Gastrocnemius medialis (tissue), 4 donors: Measurements from ENCODE around the gene INPP5A. TPM values are rescaled to one million over a fixed set of nuclear protein-coding genes. Genes with fewer than 3 reads are reported as not detected.
A peak's percentile ranks its signal among the peaks of the same experiment; 100 is the strongest.

Source experiments
- ATAC-seq, 2 donors: fragments of 150-250 bp; one replicate each; pipeline ENCODE4 v1.9.1; 2016
- DNase-seq, 2 donors: peaks; one replicate each; pipeline ENCODE4 v3.0.0-alpha.2; 2019
- H3K27ac ChIP-seq, 4 donors: fragments of 200-600 bp; sonication (generic); 1 replicate in 1 of 4; 2 replicates in 3 of 4; pipeline ENCODE4 v1.5.1; 2016 to 2018; ENCODE audit warnings: mild to moderate bottlenecking in 2 of 4, moderate library complexity in 1 of 4
- H3K27me3 ChIP-seq, 3 donors: fragments of 200-600 bp; sonication (generic) in 2 of 3; 1 replicate in 1 of 3; 2 replicates in 2 of 3; pipeline versions ENCODE4 v1.5.1 to v1.6.0; 2016 to 2019; ENCODE audit warnings: mild to moderate bottlenecking in 1 of 3, moderate library complexity in 1 of 3
- H3K36me3 ChIP-seq, 2 donors: fragments of 200-600 bp; sonication (generic) in 1 of 2; one replicate each; pipeline ENCODE4 v1.5.1; 2017 to 2018
- H3K4me1 ChIP-seq, 2 donors: fragments of 200-600 bp; sonication (generic) in 1 of 2; one replicate each; pipeline ENCODE4 v1.5.1; 2016 to 2017; ENCODE audit warnings: mild to moderate bottlenecking in 2 of 2
- H3K4me3 ChIP-seq, 4 donors: fragments of 200-600 bp; sonication (generic) in 3 of 4; 1 replicate in 1 of 4; 2 replicates in 3 of 4; pipeline ENCODE4 v1.5.1; 2016 to 2019; ENCODE audit warnings: mild to moderate bottlenecking in 2 of 4
- H3K9me3 ChIP-seq, 3 donors: fragments of 200-600 bp; sonication (generic) in 2 of 3; 1 replicate in 1 of 3; 2 replicates in 2 of 3; pipeline ENCODE4 v1.5.1; 2016 to 2019
- POLR2A ChIP-seq, 2 donors: fragments of 450-650 bp; IDR thresholded peaks; one replicate each; pipeline ENCODE4 v1.6.1; 2017; ENCODE audit warnings: antibody characterized with exemption in 2 of 2, mild to moderate bottlenecking in 2 of 2, moderate library complexity in 2 of 2
- in situ Hi-C, 4 donors: fragments of 200-750 bp; cut with MboI; loops; one replicate each; pipeline versions ENCODE4 v1.15.0 to v1.8.0; 2017; ENCODE audit warnings: low sequenced_read_pairs in 4 of 4
- intact Hi-C: fragments of 100-400 bp; cut with DNase I; formaldehyde crosslinking; loops from one replicate; pipeline ENCODE4 v1.15.1; 2023; ENCODE audit warnings: low total_unique reads
- total RNA-seq, 4 donors: library from RNA; depleted of rRNA; stranded (reverse); fragments of >200 nt; gene quantifications; one replicate each; pipeline versions ENCODE4 v1.1.0 to v1.2.3, GENCODE V29; 2016
- TF ChIP-seq, protein P1 (sequence below), 5 experiments: fragments of 450-650 bp in 3 of 5; fragments of 200-600 bp in 2 of 5; sonication (generic) in 2 of 5; IDR thresholded peaks in 4 of 5; conservative IDR thresholded peaks in 1 of 5; 1 replicate in 4 of 5; 2 replicates in 1 of 5; pipeline ENCODE4 v1.5.1; 2016 to 2019; ENCODE audit warnings: antibody characterized with exemption in 5 of 5, mild to moderate bottlenecking in 3 of 5, moderate library complexity in 3 of 5

INPP5A gene
- total RNA-seq, 4 donors from 2014 or later, result 74.9 to 107 (median 92.4) TPM

DNA sequence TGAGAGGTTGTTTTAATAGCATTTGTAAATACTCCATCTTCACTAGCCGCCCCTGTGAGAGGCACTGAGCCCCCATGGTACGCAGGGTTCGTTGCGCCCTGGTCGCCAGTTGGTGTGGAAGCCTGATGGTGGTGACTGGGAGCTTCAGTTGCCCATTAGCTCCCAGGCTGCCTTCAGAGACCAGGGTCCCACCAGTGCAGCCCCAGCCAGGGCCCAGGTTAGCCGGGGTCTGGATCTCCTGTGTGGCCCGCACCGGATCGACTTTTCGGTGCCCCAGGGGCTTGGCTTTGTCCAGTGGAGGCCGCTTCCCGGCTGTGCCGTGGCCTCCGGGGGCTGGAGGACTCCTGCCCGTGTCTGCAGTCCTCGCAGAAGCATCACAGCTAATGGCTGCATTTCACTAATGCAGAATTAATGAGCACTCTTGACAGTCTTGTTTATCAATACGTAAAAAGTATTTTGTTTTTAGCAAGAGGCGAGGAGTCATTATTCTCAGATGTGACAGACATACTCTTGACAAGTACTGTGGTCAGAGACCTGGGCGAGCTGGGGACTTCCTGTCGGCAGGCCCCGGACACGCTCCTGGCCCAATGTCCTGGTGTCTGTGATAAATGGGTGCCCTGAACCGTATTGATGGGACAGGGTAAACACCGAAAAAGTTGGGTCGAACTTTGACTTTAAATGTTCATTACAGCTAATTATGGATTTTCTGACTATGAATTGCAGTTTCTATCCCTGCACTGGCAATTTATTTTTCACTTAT lies 148.5 kb downstream of the INPP5A start:
- Histone ChIP-seq H3K36me3 (peaks cover 0 to 3% of the 10 kb centered on the region in 2 donors), H3K9me3 (no peaks in the 10 kb centered on the region), H3K27me3 (no peaks in the 10 kb centered on the region), H3K4me3 (no peak overlapping the region), H3K27ac (no peak overlapping the region), H3K4me1 (no peaks in the 10 kb centered on the region)
- ATAC-seq (no peak), DNase-seq (peak in 1 of 2 donors; percentile 1)
- intact Hi-C loops, result no loop called here
- in situ Hi-C loops, result no loop called here
- no peak for TF ChIP-seq POLR2A (IDR thresholded peaks at IDR 0.05)
- TF ChIP-seq, protein P1, sequence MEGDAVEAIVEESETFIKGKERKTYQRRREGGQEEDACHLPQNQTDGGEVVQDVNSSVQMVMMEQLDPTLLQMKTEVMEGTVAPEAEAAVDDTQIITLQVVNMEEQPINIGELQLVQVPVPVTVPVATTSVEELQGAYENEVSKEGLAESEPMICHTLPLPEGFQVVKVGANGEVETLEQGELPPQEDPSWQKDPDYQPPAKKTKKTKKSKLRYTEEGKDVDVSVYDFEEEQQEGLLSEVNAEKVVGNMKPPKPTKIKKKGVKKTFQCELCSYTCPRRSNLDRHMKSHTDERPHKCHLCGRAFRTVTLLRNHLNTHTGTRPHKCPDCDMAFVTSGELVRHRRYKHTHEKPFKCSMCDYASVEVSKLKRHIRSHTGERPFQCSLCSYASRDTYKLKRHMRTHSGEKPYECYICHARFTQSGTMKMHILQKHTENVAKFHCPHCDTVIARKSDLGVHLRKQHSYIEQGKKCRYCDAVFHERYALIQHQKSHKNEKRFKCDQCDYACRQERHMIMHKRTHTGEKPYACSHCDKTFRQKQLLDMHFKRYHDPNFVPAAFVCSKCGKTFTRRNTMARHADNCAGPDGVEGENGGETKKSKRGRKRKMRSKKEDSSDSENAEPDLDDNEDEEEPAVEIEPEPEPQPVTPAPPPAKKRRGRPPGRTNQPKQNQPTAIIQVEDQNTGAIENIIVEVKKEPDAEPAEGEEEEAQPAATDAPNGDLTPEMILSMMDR (IDR thresholded peaks at IDR 0.05 in 4 of 5, conservative IDR thresholded peaks at IDR 0.05 in 1 of 5), result no peak

DNA sequence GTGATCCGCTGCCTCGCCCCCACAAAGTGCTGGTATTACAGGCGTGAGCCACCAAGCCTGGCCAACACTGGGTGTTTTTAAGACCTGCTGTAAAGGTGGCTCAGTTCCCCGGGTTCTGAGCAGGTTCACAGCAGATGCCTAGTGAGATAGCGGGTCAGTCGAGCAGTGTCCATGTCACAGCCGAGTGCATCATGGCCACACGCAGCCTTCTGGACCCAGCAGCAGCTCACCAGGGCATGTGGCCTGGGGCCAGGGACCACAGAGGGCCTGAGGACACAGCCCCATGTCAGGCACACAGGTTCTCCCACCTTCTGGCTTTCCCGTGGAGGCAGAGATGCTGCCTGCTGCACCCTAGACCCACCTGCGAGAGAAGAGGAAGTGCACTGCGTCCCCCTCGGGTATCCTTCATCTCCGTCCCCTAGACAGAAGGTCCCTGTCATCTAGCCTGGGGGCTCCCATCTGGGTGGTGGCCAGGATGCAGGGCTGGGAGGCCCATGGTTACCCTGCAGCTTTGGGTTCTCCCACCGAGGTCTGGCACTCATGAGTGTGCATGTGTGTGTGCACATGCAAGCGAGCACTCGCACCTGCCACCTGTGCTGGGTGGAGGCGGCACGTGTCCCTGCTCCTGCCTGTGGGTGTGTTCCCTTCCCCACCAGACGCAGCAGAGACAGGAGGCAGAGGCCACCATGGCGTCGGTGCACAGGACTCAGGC lies 149.8 kb downstream of the INPP5A start:
- in situ Hi-C loops (no loop called here), intact Hi-C loops (no loop called here)
- no peaks in the 10 kb centered on the region for H3K27me3 ChIP-seq
- TF ChIP-seq, protein P1 (IDR thresholded peaks at IDR 0.05 in 4 of 5, conservative IDR thresholded peaks at IDR 0.05 in 1 of 5), result no peak
- no peak for TF ChIP-seq POLR2A (IDR thresholded peaks at IDR 0.05)
- H3K36me3 ChIP-seq, result peaks cover 0 to 3% of the 10 kb centered on the region in 2 donors
- no peak for ATAC-seq
- no peaks in the 10 kb centered on the region for H3K9me3 ChIP-seq
- DNase-seq, result peak in 1 of 2 donors; percentile 7
- H3K4me3 ChIP-seq, result no peak overlapping the region
- no peak overlapping the region for H3K27ac ChIP-seq
- H3K4me1 ChIP-seq, result no peaks in the 10 kb centered on the region

DNA sequence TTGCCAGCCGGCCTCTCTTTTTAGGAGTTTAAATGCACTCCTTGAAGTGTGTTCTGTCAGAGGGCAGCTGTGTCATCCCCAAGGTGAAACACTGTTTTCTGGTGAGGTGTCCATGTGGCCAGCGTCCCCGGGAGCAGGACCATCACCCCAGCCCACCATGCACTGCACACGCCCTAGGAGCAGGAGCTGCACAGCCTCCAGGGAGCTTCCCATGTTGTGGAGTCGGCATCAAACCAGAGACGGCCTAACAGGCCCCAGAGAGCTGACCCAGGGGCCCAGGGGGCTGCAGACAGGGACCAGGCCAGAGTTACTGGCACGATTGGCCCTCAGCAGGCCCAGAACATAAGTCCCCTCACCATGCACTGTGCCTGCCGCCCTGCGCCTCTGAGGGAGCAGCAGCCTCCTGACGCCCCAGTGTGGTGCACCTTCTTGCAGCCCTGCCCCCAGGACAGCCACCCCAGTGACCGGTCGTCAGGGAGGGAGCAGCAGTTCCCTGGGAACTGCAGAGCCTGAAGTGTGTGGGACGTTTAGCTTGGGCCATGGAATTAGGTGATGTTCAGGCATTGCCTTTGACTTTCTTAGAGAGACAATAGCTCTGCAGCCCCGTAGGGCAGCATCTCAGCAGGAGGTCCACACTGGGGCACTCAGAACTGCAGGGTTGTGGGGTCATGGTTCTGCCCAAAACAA lies 150.4 kb downstream of the INPP5A start:
- no peaks in the 10 kb centered on the region for H3K9me3 ChIP-seq
- in situ Hi-C loops, result no loop called here
- intact Hi-C loops, result no loop called here
- DNase-seq (peak in 1 of 2 donors; percentile 3), ATAC-seq (no peak)
- no peak for TF ChIP-seq POLR2A (IDR thresholded peaks at IDR 0.05)
- TF ChIP-seq, protein P1 (IDR thresholded peaks at IDR 0.05 in 4 of 5, conservative IDR thresholded peaks at IDR 0.05 in 1 of 5), result no peak
- H3K27ac ChIP-seq, result no peak overlapping the region
- H3K4me1 ChIP-seq, result no peaks in the 10 kb centered on the region
- peaks cover 0 to 3% of the 10 kb centered on the region in 2 donors for H3K36me3 ChIP-seq
- H3K27me3 ChIP-seq, result no peaks in the 10 kb centered on the region
- no peak overlapping the region for H3K4me3 ChIP-seq

DNA sequence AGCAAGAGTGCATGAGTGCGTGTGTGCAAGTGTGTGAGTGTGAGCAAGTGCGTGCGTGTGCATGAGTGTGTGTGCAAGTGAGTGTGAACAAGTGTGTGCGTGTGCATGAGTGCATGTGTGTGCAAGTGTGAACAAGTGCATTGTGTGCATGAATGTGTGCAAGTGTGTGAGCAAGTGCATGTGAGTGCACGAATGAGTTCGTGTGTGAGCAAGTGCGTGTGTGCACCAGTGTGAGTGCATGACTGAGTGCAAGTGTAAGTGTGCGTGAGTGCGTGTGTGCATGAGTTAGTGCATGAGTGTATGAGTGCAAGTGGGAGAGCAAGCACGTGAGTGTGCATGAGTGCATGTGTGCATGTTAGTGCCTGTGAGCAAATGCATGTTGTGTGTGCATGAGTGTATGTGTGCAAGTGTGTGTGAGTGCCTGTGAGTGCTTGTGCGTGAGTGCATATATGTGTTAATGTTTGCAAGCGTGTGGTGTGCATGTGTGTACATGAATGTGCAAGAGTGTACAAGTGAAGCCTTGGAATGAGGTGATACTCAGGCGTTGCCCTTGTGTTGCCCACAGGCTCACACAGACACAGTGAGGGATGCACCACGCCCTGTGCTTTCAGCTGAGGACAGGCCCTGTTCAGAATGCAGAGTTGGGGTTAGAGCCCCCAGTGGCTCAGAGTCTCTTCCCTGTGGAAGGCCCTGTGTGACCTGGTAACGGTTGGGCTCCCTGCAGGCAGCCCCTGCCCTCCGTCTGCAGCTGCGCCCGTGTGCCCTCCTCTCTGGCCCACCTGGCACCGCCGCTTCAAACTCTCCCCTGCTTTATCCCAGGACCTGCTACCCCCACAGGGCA lies 151.2 kb downstream of the INPP5A start:
- Histone ChIP-seq H3K27ac (no peak overlapping the region), H3K9me3 (no peaks in the 10 kb centered on the region), H3K4me3 (no peak overlapping the region), H3K27me3 (no peaks in the 10 kb centered on the region), H3K36me3 (peaks cover 0 to 3% of the 10 kb centered on the region in 2 donors), H3K4me1 (no peaks in the 10 kb centered on the region)
- ATAC-seq (no peak), DNase-seq (no peak)
- intact Hi-C loops (no loop called here), in situ Hi-C loops (no loop called here)
- TF ChIP-seq, protein P1 (IDR thresholded peaks at IDR 0.05 in 4 of 5, conservative IDR thresholded peaks at IDR 0.05 in 1 of 5), result no peak
- TF ChIP-seq POLR2A (IDR thresholded peaks at IDR 0.05), result no peak
